DND-41 (cell line): ENCODE data around the gene SFT2D1.

Experiments used
- ATAC-seq: fragments of 200-7000 bp; cut with Tn5 transposase; 3 replicates; pipeline ENCODE4 v1.9.1; 2021; ENCODE audit warnings: low read depth; ENCODE audit not compliant: insufficient read depth
- DNase-seq: peaks from one replicate; pipeline ENCODE4 v3.0.0-alpha.2; 2020
- H2AFZ ChIP-seq: 2 replicates; pipeline ENCODE4 v1.6.0; 2012; ENCODE audit warnings: low read depth, low read length
- H3K27ac ChIP-seq: 2 replicates; pipeline ENCODE4 v1.5.1; 2012; ENCODE audit warnings: low read length, inconsistent platforms
- H3K27me3 ChIP-seq: fragments of 200-600 bp; sonication (generic); 2 replicates; pipeline ENCODE4 v1.6.0; 2012; ENCODE audit warnings: low read length, mild to moderate bottlenecking, inconsistent platforms; ENCODE audit not compliant: insufficient read depth, poor library complexity
- H3K36me3 ChIP-seq: 2 replicates; pipeline ENCODE4 v1.5.1; 2012; ENCODE audit warnings: low read length, inconsistent platforms; ENCODE audit not compliant: insufficient read depth
- H3K4me1 ChIP-seq: 2 replicates; pipeline ENCODE4 v1.5.1; 2012; ENCODE audit warnings: mild to moderate bottlenecking, low read length; ENCODE audit not compliant: insufficient read depth
- H3K4me2 ChIP-seq: 2 replicates; pipeline ENCODE4 v1.6.0; 2012; ENCODE audit warnings: mild to moderate bottlenecking, moderate library complexity, low read length, inconsistent platforms; ENCODE audit not compliant: insufficient read depth
- H3K4me3 ChIP-seq, 2 experiments: fragments of 200-600 bp in 1 of 2; shearing (Covaris generic) in 1 of 2; 2 replicates each; pipeline ENCODE4 v1.5.1; 2012 to 2016; ENCODE audit warnings: inconsistent platforms in 2 of 2, low read length in 2 of 2, mild to moderate bottlenecking in 2 of 2, low read depth in 1 of 2, moderate library complexity in 1 of 2
- H3K79me2 ChIP-seq: 2 replicates; pipeline ENCODE4 v1.6.0; 2012; ENCODE audit warnings: low read length, inconsistent platforms; ENCODE audit not compliant: insufficient read depth
- H3K9ac ChIP-seq: 2 replicates; pipeline ENCODE4 v1.6.0; 2012; ENCODE audit warnings: low read depth, mild to moderate bottlenecking, inconsistent platforms, low read length, moderate library complexity
- H3K9me3 ChIP-seq: 2 replicates; pipeline ENCODE4 v1.5.1; 2012; ENCODE audit warnings: low read length, moderate library complexity, mild to moderate bottlenecking, inconsistent platforms; ENCODE audit not compliant: insufficient read depth, severe bottlenecking
- H4K20me1 ChIP-seq: 2 replicates; pipeline ENCODE4 v1.6.0; 2012; ENCODE audit warnings: low read length; ENCODE audit not compliant: insufficient read depth
- CTCF ChIP-seq: IDR thresholded peaks from 2 replicates; pipeline ENCODE4 v1.5.1; 2012; ENCODE audit warnings: borderline replicate concordance, low read length, moderate library complexity, mild to moderate bottlenecking; ENCODE audit not compliant: poor library complexity, severe bottlenecking; ENCODE audit errors: extremely low read depth
- EZH2 ChIP-seq: IDR thresholded peaks from 3 replicates; pipeline ENCODE4 v1.6.1; 2012; ENCODE audit warnings: borderline replicate concordance, low read depth, mild to moderate bottlenecking, moderate library complexity, low read length, inconsistent platforms; ENCODE audit not compliant: severe bottlenecking

Gene SFT2D1

DNA sequence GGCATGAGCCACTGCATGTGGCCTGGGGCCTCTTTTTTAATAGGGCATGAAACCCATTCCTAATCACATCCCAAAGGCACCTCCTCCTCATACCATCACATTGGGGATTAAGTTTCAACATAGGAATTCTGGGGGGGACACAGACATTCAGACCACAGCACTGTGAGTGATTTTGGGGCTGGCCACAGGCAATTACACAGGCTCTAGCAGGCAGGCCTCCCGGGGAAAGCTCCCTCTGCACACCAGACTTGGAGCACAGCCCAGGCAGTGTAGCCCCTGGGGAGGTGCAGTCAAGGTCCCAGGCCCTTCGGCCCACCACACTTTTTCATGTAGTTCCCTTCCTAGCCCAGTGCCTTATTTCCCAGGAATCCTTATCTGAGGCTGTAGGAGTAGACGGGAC is 5.5 kb downstream of the SFT2D1 start:
- peaks cover 58% of the 10 kb centered on the region for H4K20me1 ChIP-seq

GRCh38 chr6:166335378-166336302 is 6.7 kb downstream of the SFT2D1 start:
- H3K4me1 ChIP-seq = peaks cover 88% of the 10 kb centered on the region
- TF ChIP-seq EZH2 (no peak), CTCF (no peak)
- H3K9me3 ChIP-seq = no peaks in the 10 kb centered on the region
- no peaks in the 10 kb centered on the region for H3K27me3 ChIP-seq
- H3K4me3 ChIP-seq = no peak overlapping the region
- H3K79me2 ChIP-seq = peaks cover 100% of the 10 kb centered on the region
- no peak overlapping the region for H3K9ac ChIP-seq
- ATAC-seq = no peak
- H3K36me3 ChIP-seq = peaks cover 58% of the 10 kb centered on the region
- H4K20me1 ChIP-seq = peaks cover 57% of the 10 kb centered on the region
- peak overlapping the region; percentile 90 for H3K27ac ChIP-seq
- DNase-seq = no peak
- no peak overlapping the region for H3K4me2 ChIP-seq
- no peak overlapping the region for H2AFZ ChIP-seq

More for the DNA sequence above, 5.5 kb downstream of the SFT2D1 start:
- H2AFZ ChIP-seq = no peak overlapping the region
- TF ChIP-seq EZH2 (no peak), CTCF (no peak)
- no peak overlapping the region for H3K4me3 ChIP-seq
- no peak overlapping the region for H3K9ac ChIP-seq
- DNase-seq (no peak), ATAC-seq (no peak)
- no peaks in the 10 kb centered on the region for H3K9me3 ChIP-seq
- peaks cover 60% of the 10 kb centered on the region for H3K36me3 ChIP-seq
- H3K4me2 ChIP-seq = peak overlapping the region; percentile 29; the same call in 1 of the 2 replicates
- no peak overlapping the region for H3K27ac ChIP-seq
- peaks cover 97% of the 10 kb centered on the region for H3K4me1 ChIP-seq
- H3K79me2 ChIP-seq = peaks cover 100% of the 10 kb centered on the region
- H3K27me3 ChIP-seq = no peaks in the 10 kb centered on the region

- ATAC-seq = no peak
- Histone ChIP-seq H3K4me3 (no peak overlapping the region), H3K27ac (peak overlapping the region; percentile 90), H4K20me1 (peaks cover 52% of the 10 kb centered on the region), H3K9me3 (no peaks in the 10 kb centered on the region), H3K27me3 (no peaks in the 10 kb centered on the region), H3K79me2 (peaks cover 100% of the 10 kb centered on the region), H3K9ac (no peak overlapping the region), H3K4me1 (peaks cover 81% of the 10 kb centered on the region), H3K36me3 (peaks cover 56% of the 10 kb centered on the region), H3K4me2 (peak overlapping the region; percentile 8; the same call in 1 of the 2 replicates), H2AFZ (no peak overlapping the region)
- DNase-seq = no peak
- no peak for TF ChIP-seq EZH2
- TF ChIP-seq CTCF = no peak
These were observed 7.5 kb downstream of the SFT2D1 start for GRCh38 chr6:166334878-166335277.
